NCI-H146 treated with DMSO at 0.1 percent for 48 hours (cell line): ENCODE results near the gene SEPHS2.
A peak's percentile ranks its signal among the peaks of the same experiment; 100 is the strongest.
"Not testable (repeated sequence)": the region's sequence is repeated elsewhere in the genome, so short reads cannot be mapped to it uniquely, and the experiment has no call there.

Experiments used
- DNase-seq: peaks from one replicate; lab custom pipeline; 2025; ENCODE audit not compliant: unreplicated experiment; lab: John Stamatoyannopoulos, UW

The SEPHS2 gene

GRCh38 chr16:30401768-30402425 lies 43.8 kb downstream of the SEPHS2 start:
- DNase-seq: no peak

GRCh38 chr16:30399435-30400186 lies 46.1 kb downstream of the SEPHS2 start:
- no peak for DNase-seq

GRCh38 chr16:30398661-30399434 lies 46.8 kb downstream of the SEPHS2 start:
- no peak for DNase-seq

DNA sequence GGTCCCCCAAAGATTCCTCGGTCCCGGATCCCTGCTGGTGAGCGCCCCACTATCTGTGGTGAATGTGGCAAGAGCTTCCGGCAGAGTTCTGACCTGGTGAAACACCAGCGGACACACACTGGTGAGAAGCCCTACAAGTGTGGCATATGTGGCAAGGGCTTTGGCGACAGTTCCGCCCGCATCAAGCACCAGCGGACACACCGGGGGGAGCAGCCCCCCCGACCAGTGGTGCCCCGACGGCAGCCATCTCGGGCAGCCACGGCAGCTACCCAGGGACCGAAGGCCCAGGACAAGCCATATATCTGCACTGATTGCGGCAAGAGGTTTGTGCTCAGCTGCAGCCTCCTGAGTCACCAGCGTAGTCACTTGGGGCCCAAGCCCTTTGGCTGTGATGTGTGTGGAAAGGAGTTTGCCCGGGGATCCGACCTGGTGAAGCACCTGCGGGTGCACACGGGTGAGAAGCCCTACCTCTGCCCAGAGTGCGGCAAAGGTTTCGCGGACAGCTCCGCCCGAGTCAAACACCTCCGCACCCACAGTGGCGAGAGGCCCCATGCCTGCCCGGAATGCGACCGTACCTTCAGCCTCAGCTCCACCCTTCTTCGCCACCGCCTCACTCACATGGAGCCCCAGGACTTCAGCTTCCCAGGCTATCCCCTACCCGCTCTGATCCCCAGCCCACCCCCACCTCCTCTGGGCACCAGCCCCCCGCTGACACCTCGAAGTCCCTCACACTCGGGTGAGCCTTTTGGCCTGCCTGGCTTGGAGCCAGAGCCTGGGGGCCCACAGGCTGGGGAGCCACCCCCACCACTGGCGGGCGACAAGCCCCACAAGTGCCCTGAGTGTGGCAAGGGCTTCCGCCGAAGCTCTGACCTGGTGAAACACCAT lies 47.7 kb downstream of the SEPHS2 start:
- DNase-seq: no peak

GRCh38 chr16:30397056-30397455 lies 48.6 kb downstream of the SEPHS2 start:
- DNase-seq: no peak

- not testable (repeated sequence) for DNase-seq
Measured at GRCh38 chr16:30396627-30397026, 49.0 kb downstream of the SEPHS2 start.

DNA sequence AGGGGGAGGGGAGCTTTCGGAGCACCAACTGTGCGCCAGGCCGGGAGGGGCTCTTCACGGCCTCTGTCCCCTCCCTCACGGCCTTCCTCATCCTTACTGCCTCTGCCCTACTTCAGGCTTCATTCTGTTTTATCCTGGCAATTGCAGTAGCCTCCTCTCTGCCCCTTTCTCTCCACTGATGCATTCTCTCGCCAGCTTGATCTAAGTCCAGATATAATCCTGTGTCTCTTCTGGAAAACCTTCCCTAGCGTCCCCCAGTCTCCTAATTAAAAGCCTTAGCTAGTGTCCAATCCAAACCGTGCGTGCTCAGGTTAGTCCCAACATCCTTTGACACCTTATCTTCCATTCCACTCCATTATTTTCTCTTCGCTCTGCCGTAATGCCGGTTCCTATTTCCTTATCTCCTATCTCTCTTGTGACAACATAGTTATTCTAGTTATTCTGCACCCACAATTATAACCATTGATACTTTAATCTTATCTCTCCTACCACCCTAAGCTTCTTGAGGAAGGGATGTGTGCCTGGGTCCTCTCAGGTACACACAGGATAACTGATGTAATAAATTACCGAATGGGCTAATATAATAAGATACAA lies 49.6 kb downstream of the SEPHS2 start:
- DNase-seq: peak; percentile 70

DNA sequence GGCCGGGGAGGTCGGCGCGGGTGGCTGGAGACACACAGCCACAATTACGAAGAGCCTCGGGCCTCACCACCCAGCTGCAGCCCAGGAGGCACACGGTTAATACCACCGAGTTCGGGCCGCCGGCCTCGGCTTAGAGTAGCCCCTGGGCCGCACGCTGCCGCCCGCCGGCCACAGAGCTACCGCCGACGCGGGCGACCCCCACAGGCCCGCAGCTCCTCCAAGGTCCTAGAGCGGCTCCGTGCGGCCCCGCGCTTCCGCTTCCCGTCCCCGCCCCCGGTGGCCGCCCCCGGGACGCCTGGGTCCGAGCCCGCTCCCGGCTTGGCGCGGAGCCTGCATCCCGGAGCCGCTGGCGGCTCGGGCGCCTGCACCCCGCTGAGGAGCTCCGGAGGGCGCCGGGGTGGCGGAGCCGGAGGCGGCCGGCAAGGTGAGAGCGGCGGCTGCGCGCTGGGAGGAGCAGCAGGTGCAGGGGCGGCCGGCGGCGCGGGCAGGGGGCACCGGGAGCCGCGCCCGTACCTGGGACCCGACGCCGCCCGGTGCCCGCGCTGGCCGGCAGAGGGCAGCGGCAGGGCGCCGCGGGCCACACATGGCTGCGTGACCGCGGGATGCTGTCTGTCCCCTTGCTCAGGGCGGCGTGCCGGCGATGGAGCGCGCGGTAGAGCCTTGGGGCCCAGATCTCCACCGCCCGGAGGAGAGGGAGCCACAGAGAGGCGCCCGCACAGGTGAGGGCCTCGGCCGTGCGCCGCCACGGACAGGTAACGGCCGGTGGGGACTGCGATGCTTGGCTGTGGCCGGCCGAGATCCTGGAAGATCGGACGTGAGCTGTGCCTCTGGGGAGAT lies 50.3 kb downstream of the SEPHS2 start, which contains the start of gene ZNF48:
TSS of gene ZNF48 (plus strand) at position 266 of the 837 bp plus-strand sequence. CDS start at position 641, 375 bp downstream.
- peak; percentile 88 for DNase-seq

DNA sequence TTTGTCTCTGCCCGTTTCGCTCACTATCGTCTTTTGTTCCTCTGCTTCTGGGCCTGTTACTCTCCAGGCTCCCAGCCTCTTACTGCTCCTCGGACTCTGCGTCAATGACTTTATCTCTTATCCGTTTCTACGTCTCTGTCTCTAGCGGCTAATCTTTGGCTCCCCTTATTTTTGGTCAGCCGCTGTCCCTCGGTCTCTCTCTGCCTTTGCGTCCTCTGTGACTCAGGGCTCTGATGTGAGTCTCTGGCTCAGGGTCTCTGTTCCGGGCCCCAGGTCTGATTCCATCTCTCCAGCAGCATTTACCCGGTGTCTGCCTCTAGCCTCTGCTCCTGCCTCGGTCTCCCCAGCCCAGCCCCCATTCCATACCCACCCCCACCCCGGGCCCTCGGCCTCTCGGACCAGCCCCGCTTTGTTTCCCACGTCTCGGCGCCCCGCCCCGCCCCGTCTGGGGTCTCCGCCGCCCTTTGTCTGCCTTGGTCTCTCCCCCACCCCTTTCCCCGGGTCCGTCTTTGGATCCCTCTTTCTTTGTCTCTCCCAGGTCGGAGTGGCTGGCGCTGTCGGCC lies 51.0 kb downstream of the SEPHS2 start:
- DNase-seq: peak; percentile 53
